NCI-H2029 (cell line): ENCODE results near the gene MYL7.
"Not testable (repeated sequence)": the region's sequence is repeated elsewhere in the genome, so short reads cannot be mapped to it uniquely, and the experiment has no call there.

Source experiments
- DNase-seq: peaks from one replicate; lab custom pipeline; 2025; lab: John Stamatoyannopoulos, UW

Gene MYL7

GRCh38 chr7:44171901-44172300 is 30.8 kb upstream of the MYL7 start:
- not testable (repeated sequence) for DNase-seq

DNA sequence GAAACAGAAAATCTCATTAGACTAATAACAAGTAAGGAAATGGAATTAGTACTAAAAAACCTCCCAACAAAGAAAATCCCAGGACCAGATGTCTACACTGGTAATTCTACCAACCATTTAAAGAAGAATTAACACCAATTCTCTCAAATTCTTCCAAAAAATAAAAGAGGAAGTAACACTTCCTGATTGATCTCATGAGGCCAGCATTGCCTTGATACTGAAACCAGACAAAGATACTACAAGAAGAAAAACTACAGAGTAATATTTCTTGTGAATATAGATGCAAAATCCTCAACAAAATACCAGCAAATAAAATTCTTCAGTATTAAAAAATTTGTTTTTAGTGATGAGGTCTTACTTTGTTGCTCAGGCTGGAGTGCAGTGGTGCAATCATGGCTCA is 26.8 kb upstream of the MYL7 start:
- DNase-seq, result no peak

DNA sequence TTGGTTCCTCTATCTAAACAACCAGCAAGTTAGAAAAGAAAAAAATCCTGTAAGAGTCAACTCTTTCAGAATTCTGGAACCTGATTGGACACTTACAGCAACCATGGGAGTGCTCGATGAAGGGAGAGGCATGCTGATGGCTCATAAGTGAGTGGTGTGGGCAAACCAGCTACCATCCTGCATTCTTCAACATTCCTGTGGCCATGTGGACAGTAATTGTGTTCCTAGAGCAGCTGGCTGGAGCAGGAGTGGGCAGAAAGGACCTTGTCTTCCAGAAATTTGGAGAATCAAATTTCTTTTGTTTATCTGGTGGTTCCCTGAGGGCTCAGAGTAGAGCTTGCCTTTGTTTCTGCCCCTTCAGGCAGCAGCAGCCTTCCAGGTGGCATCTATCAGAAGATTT is 22.5 kb upstream of the MYL7 start:
- DNase-seq, result no peak

DNA sequence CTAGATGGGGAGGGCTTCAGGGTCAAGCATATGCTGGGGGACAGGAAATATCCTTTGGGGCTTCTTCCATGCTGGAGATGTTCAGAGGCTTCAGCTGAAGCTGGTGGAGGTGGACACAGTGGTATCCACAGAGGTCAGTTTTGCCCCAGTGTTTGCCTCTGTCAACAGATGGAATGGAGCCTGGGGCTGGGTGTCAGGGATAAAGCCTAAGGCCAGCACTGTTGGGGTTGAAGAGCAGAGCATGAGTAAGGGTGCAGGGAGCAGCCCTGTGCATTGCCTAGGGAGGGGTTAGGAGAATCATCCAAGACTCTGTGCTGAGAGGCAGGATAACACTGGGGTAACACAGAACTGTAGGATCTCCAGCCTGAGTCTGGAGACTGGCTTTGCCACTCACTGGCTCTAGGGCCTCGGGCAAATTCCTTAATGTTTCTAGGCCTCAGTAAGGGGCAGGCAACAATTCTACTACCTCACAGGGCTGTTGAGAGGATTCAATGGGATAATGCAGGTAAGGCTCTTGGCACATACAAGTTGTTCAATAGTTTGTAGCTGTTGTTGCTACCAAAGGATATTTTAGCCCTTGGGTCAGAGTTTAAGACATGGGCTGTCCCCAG is 21.8 kb upstream of the MYL7 start:
- no peak for DNase-seq

DNA sequence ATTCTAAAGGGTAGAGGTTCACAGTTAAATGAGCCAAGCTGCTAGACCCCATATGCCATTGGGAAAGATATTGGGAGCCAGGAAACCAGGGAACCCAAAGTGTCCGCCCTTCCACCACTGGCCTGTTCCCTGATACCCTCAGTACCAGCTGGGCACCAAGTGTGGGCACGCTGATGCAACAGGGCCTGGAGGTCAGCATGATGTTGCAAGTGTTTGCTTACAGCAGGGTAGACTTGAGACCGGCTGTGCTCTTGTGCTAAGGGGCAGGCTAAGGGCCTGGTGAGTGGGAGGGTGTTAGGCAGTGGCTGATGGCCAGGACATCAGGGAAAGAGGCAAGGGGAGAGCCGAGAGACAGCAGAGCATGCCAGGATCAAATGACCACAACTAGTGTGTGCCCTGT is 21.0 kb upstream of the MYL7 start:
- DNase-seq, result no peak

DNA sequence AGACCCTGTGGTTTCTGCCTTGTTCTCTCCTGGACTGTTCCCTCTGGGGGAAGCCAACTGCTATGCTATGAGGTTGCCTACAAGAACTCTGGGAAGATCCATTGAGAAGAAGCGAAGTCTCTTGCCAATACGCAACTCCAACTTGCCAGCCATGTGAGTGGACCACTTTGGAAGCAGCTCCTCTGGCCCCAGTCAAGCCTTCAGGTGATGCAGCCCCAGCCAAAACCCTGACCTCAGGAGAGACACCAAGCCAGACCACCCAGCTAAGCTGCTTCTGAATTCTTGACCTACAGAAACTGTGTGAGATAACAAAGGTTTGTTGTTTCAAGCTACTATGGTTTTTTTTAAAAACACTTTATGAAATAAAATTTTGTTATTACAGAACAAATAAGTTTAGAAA is 20.2 kb upstream of the MYL7 start:
- DNase-seq, result no peak

- peak; percentile 26 for DNase-seq
These were observed 18.9 kb upstream of the MYL7 start for GRCh38 chr7:44159824-44160630.

DNA sequence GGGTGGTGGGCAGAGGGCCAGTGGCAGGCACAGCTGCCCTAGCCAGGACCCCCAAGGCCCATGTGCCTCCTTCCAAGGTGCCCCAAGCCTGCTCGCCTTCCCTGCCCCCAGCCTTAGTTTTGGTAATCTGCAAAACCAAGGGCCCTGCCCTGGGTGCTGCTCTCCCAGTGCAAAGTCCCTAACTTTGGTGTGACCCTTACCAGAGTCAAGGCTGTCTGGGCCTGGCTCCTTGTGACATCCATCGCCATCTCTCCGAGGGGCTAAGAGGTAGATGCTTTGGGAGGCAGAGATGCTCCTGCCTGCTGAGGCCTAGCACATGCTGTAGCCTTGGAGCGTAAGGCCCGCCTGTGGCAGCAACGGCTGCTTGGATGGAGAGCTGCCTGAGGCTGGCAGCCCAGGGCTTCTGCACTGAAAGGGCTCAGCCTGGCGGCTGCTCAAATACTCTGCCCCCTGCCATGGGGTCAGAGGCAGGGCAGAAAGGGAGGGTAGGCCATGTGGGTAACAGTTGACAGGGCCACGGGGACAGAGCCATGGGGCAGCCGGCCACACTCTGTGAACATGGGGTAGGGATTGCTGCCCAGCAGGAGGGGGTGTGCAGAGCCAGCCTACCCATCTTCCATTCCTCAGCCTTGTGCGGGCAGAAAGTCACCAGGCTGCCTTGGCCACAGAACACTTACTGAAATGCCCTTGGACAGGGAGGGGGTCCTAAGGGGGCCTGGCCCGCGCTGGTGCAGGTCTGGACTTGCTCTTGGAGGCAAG is 17.9 kb upstream of the MYL7 start:
- no peak for DNase-seq

- DNase-seq, result peak; percentile 26
These were observed 17.2 kb upstream of the MYL7 start for GRCh38 chr7:44158096-44158872.

- DNase-seq, result no peak
These were observed 16.3 kb upstream of the MYL7 start for GRCh38 chr7:44157116-44158080.

- no peak for DNase-seq
These were observed 15.4 kb upstream of the MYL7 start for GRCh38 chr7:44156453-44157010.

DNA sequence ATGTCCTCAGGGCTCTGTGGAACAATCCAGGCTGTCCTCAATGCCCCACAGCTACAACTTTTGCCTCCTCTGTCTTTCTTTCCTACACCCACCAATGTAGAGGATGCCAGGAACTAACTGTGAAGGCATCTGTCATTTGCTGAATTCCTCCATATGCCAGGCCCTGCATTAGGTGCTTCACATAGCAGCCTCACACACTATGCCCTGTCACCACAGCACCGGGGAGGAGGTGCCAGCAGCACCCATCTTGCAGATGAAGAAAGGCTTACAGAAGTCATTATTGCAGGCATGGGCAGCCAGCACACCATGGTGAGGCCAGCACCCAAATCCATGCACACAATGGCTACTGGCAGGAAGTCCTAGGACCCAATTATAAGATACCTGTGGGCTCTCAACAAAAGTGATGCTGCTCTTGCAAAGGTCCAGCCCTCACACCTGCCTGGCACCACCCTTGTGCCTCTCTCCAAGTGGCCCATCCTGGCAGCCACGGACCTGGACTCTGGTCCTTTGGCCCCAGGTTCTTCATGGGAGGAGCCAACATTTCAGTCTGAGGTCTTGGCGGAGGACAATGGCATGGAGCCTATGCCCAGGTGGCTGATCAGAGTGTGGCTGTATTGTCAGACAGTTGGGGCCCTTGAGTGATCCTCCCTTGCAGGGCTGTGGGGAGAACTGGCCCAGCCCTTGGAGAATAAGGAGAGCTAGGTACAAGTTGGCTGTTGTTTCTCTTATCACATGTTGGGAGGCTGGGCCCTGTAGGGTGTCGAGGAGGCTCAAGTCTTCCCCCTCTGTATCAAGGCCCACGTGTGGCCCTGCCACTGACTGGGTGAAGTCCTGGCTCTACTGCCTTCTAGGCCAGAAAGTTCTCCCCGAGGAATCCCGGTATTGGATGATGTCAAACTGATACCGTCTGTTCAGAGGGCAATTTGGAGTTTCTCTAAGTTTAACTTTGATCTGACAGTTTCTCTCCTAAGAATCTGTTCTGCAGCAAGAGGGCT is 14.4 kb upstream of the MYL7 start:
- no peak for DNase-seq

- no peak for DNase-seq
These were observed 13.6 kb upstream of the MYL7 start for GRCh38 chr7:44154703-44155102.

DNA sequence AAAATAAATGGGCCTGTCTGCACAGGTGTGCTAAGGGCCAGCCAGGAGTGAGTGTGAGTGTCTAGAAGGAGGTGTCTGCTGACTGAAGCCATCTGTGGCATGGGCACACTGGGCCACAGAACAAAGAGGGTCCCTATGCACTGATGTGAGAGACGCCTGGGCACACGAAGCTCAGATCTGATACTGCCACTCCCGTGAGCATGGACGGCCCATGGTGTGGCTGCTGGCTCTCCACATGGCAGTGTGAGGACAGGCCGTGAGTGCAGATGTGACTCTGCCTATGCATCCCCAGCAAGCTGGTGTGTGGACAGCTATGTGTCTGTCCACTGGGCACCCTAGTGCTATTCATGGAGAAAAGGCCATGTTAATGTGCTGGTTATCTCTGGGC is 12.8 kb upstream of the MYL7 start:
- DNase-seq, result no peak

- DNase-seq, result peak; percentile 25
These were observed 12.1 kb upstream of the MYL7 start for GRCh38 chr7:44152971-44153947.

DNA sequence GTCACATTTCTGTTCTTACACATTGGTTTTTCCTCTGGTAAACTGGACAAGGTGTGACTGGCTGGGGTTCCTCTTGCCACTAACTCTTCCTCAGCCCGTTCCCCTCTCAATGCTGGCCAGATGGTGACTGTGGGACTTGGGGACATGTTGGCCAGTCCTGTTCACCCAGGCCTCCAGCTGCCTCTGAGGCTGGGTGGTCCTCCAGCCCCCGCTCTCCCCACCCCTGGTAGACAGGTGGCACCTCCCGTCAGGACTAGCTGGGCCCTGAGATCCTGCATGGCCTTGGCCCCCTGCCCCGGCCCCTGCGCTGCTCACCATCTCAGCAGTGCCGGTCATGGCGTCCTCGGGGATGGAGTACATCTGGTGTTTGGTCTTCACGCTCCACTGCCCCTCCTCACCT is 10.8 kb upstream of the MYL7 start:
- DNase-seq, result no peak

DNA sequence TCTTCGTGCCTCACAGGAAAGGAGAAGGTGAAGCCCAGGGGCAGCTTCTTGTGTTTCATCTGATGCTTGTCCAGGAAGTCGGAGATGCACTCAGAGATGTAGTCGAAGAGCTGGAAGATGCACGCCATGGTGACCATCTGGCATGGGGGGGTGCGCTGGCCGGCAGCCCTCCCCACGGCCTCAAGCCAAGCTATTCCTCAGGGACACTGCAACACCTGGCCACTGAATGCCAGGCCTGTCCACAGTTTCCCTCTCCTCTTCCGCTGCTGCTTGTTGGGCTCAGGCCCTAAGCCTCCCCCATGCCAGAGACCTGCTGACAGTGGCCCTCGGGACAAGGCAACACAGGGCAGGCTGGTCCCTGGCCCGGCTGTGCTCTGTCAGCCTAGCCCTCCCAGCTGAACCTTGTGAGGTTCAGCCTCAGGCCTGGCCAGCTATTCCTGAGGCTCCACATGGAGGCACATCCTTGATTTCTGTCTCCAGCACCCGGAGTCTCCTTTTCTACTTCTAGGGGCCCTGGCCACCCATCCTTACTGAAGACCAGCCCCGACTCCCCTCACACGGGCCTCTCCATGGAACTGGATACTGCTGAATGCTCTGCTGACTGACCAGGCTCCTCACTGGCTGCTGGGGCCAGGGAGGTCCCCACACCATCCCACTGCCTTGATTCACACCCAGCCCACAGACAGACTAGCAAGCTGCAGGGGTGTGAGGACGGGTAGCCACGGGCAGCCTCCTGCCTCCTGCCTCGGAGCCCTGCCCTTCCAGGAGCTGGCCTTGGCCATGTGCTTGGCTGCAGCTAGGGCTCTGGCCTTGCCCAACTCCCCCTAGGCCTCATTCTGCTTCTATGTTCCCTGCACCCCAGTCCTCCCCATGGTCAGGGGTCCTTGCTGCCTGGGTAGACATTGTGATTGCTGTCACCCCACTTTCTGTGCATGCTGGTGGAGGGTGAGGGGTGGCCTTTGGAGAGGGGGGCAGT is 10.1 kb upstream of the MYL7 start:
- DNase-seq, result no peak
